Loucy (cell line): ENCODE results near the gene NOS2.
"Not testable (repeated sequence)": the region's sequence is repeated elsewhere in the genome, so short reads cannot be mapped to it uniquely, and the experiment has no call there.

Experiments
- CTCF ChIP-seq: fragments of 200-600 bp; sonication (generic); conservative IDR thresholded peaks from 2 replicates; pipeline ENCODE4 v1.5.1; 2014; ENCODE audit warnings: mild to moderate bottlenecking, antibody characterized with exemption, low read length
- EZH2phosphoT487 ChIP-seq: fragments of 200-600 bp; IDR thresholded peaks from 2 replicates; pipeline ENCODE4 v1.6.1; 2018; ENCODE audit warnings: antibody characterized with exemption, mild to moderate bottlenecking, moderate library complexity, borderline replicate concordance

GRCh38 chr17:27822108-27822507, 21.8 kb upstream of the NOS2 start:
- TF ChIP-seq CTCF, EZH2phosphoT487: not testable (repeated sequence)
